ENCODE measurements around the gene TATDN2.

TATDN2 gene

DNA sequence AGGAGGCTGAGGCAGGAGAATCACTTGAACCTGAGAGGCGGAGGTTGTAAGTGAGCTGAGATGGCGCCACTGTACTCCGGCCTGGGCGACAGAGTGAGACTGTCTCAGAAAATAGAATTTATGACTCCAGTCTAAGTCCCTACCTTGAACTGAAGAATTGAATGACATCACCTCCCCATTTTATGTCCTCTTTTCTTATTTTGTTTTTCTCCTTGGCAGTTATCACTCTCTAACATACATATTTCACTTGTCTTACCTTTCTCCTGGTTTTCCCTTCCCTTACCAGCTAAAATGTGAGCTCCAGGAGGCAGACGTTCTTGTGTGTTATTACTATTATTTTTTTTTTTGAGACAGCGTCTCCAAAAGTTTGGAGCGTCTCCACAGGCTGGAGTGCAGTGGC lies 7.6 kb downstream of the TATDN2 start:
- TF ChIP-seq, protein P1, sequence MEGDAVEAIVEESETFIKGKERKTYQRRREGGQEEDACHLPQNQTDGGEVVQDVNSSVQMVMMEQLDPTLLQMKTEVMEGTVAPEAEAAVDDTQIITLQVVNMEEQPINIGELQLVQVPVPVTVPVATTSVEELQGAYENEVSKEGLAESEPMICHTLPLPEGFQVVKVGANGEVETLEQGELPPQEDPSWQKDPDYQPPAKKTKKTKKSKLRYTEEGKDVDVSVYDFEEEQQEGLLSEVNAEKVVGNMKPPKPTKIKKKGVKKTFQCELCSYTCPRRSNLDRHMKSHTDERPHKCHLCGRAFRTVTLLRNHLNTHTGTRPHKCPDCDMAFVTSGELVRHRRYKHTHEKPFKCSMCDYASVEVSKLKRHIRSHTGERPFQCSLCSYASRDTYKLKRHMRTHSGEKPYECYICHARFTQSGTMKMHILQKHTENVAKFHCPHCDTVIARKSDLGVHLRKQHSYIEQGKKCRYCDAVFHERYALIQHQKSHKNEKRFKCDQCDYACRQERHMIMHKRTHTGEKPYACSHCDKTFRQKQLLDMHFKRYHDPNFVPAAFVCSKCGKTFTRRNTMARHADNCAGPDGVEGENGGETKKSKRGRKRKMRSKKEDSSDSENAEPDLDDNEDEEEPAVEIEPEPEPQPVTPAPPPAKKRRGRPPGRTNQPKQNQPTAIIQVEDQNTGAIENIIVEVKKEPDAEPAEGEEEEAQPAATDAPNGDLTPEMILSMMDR (IDR thresholded peaks at IDR 0.05; ENCODE audit: borderline replicate concordance, control extremely low read depth, extremely low read depth, insufficient read depth, missing control alignments), result no peak
- in situ Hi-C loops (cut with MboI; ENCODE audit: low sequenced_read_pairs, unreplicated experiment), result no loop called here
- no peak for DNase-seq (ENCODE audit: low spot score)

DNA sequence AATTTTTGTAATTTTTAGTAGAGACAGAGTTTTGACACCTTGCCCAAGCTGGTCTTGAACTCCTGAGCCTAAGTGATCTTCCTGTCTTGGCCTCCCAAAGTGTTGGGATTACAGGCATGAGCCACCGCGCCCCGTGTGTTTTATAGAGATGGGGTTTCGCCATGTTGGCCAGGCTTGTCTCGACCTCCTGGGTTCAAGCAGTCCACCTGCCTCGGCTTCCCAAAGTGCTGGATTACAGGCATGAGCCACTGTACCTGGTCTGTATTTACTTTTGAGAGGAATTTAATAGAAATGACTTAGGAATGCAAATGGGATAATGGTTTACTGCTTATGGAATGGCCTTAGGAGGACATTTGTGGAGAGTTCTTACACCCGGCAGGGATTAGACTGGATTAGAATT lies 10.8 kb downstream of the TATDN2 start:
- in situ Hi-C loops (cut with MboI; ENCODE audit: low sequenced_read_pairs, unreplicated experiment), result no loop called here
- TF ChIP-seq, protein P1 (IDR thresholded peaks at IDR 0.05; ENCODE audit: borderline replicate concordance, control extremely low read depth, extremely low read depth, insufficient read depth, missing control alignments), result no peak
- no peak for DNase-seq (ENCODE audit: low spot score)

DNA sequence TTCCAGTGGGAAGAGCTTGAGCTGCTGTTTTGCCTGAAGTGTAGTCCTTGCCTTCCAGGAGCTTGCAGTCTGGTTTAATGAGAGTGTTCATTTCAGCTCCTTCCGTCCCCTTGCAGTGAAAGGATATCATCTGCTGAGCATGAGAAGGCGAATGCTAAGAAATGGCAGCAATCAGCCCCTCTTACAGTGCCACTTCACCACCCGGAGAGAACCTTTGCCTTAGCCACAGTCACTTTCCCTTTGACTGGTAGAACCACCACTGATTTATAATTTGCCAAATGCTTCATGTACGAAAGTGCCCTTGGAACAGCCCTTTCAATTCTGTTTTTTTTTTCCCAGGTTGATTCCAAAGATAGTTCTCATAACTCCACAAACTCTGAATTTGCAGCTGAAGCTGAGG lies 11.5 kb downstream of the TATDN2 start:
- in situ Hi-C loops (cut with MboI; ENCODE audit: low sequenced_read_pairs, unreplicated experiment), result no loop called here
- TF ChIP-seq, protein P1 (IDR thresholded peaks at IDR 0.05; ENCODE audit: borderline replicate concordance, control extremely low read depth, extremely low read depth, insufficient read depth, missing control alignments), result no peak
- no peak for DNase-seq (ENCODE audit: low spot score)

DNA sequence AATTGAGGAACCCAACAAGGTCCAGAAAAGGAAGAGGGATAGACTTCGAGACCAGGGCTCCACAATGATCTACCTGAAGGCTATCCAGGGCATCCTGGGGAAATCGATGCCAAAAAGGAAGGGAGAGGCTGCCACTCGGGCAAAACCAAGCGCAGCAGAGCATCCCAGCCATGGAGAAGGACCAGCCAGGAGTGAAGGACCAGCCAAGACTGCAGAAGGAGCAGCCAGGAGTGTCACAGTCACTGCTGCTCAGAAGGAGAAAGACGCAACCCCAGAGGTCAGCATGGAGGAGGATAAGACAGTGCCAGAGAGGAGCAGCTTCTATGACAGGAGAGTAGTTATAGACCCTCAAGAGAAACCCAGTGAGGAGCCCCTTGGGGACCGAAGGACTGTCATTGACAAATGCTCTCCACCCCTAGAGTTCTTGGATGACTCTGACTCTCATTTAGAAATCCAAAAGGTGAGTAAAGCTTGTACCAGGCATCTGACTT lies 12.0 kb downstream of the TATDN2 start:
- in situ Hi-C loops (cut with MboI; ENCODE audit: low sequenced_read_pairs, unreplicated experiment), result no loop called here
- DNase-seq (ENCODE audit: low spot score), result no peak
- TF ChIP-seq, protein P1 (IDR thresholded peaks at IDR 0.05; ENCODE audit: borderline replicate concordance, control extremely low read depth, extremely low read depth, insufficient read depth, missing control alignments), result no peak

DNA sequence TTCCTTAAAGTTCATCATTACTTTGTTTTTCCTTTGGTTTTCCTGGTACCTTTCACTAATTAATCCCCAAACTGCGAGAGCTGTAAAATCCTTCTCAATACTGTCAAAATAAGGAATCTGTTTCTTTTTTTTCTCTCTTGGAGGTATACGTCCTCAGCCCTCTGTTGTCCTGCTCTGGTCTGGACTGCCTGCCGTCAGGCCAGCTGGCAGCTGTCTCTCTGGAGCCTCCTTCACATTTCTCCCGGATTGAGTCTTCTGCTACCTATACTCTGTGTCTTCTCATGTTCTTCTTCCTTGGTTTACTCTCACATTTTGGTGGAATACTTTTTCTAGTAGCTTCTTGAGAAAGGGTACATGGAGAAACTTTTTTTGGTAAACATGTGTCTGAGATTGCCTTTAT lies 13.8 kb downstream of the TATDN2 start:
- in situ Hi-C loops (cut with MboI; ENCODE audit: low sequenced_read_pairs, unreplicated experiment), result no loop called here
- no peak for DNase-seq (ENCODE audit: low spot score)
- TF ChIP-seq, protein P1 (IDR thresholded peaks at IDR 0.05; ENCODE audit: borderline replicate concordance, control extremely low read depth, extremely low read depth, insufficient read depth, missing control alignments), result no peak

DNA sequence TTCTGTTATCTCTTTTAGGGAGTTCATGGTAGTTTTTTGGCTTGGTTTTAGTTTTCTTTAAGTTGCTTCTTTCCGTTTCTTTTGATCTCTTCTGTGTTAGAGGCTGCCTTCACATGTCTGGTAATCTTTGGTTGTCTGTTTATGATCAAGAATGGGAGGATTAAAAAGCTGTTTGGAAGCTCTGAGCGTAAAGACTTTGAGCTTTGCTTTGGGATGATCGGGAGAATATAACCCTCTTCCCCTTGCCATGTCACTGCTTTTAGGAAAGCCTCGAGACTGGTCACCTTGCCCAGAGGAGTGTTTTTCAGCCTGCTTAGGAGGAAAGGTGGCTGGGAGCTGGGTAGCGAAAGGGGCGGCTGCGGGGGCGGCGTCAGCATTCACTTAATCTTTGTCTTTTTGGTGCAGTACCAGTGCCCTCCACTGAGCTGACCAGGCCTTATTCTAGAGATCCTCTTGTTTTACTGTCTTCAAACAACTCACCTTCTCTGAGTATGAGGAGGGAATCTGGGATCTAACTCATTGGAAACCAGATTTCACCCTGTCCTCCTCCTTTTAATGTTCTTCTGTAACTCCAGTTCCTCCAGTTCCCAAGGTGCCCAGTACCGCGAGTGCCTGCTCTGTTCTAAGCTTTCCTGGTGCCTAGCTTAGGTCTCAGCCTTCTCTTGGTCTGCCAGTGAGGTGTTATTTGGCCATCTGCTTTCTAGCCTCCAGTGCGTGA lies 15.5 kb downstream of the TATDN2 start:
- in situ Hi-C loops (cut with MboI; ENCODE audit: low sequenced_read_pairs, unreplicated experiment), result no loop called here
- DNase-seq (ENCODE audit: low spot score), result no peak
- TF ChIP-seq, protein P1 (IDR thresholded peaks at IDR 0.05; ENCODE audit: borderline replicate concordance, control extremely low read depth, extremely low read depth, insufficient read depth, missing control alignments), result no peak
